A673 (cell line): Measurements from ENCODE around the gene CCDC83. TPM values are rescaled to one million over a fixed set of nuclear protein-coding genes. Genes with fewer than 3 reads are reported as not detected.
A peak's percentile ranks its signal among the peaks of the same experiment; 100 is the strongest.

Source experiments
- BruUV-seq: library from RNA; stranded (reverse); fragments of 400-500 nt; replicated peaks from 2 replicates; lab custom pipeline; 2021; lab: Mats Ljungman, UMichigan
- CTCF ChIA-PET: fragments of 300-600 bp; sonication (Branson Sonifier 250); formaldehyde crosslinking; loops from one replicate; lab custom pipeline; 2022; ENCODE audit warnings: antibody characterized with exemption; lab: Charles Lee
- POLR2A ChIA-PET: fragments of 300-600 bp; sonication (Branson Sonifier 250); formaldehyde crosslinking; loops from one replicate; lab custom pipeline; 2022; ENCODE audit warnings: antibody characterized with exemption; ENCODE audit not compliant: low non-redundant PET; lab: Charles Lee
- DNase-seq: peaks from one replicate; pipeline ENCODE4 v3.0.0-alpha.2; 2015; ENCODE audit warnings: low spot score
- H3K27ac ChIP-seq: fragments of 200-600 bp; sonication (generic); 2 replicates; pipeline ENCODE4 v1.5.1; 2016; ENCODE audit warnings: mixed run types, low read depth, mild to moderate bottlenecking, mixed read lengths, antibody characterized with exemption, low read length; ENCODE audit not compliant: poor library complexity, severe bottlenecking
- H3K27me3 ChIP-seq: fragments of 200-600 bp; sonication (generic); replicated peaks from 2 replicates; pipeline ENCODE4 v1.6.1; 2017; ENCODE audit warnings: mixed run types, low read depth, mild to moderate bottlenecking, mixed read lengths, antibody characterized with exemption, low read length; ENCODE audit not compliant: insufficient read depth, poor library complexity
- H3K36me3 ChIP-seq: fragments of 200-600 bp; sonication (generic); 2 replicates; pipeline ENCODE4 v1.6.1; 2016; ENCODE audit warnings: mixed run types, mild to moderate bottlenecking, mixed read lengths, antibody characterized with exemption, low read length; ENCODE audit not compliant: insufficient read depth, poor library complexity, severe bottlenecking
- H3K4me1 ChIP-seq: fragments of 200-600 bp; sonication (generic); 2 replicates; pipeline ENCODE4 v1.6.1; 2017; ENCODE audit warnings: mixed run types, mild to moderate bottlenecking, mixed read lengths, antibody characterized with exemption, low read length; ENCODE audit not compliant: insufficient read depth, poor library complexity, severe bottlenecking
- H3K4me3 ChIP-seq: fragments of 200-600 bp; sonication (generic); 2 replicates; pipeline ENCODE4 v1.5.1; 2016; ENCODE audit warnings: low read depth, mixed run types, mild to moderate bottlenecking, mixed read lengths, low read length; ENCODE audit not compliant: poor library complexity, severe bottlenecking
- H3K9me3 ChIP-seq: fragments of 200-600 bp; sonication (generic); 2 replicates; pipeline ENCODE4 v1.6.1; 2016; ENCODE audit warnings: mixed run types, low read depth, mild to moderate bottlenecking, mixed read lengths, antibody characterized with exemption, low read length; ENCODE audit not compliant: poor library complexity, severe bottlenecking
- CTCF ChIP-seq: fragments of 300-800, 200-600 bp; sonication (generic); conservative IDR thresholded peaks from 2 replicates; pipeline ENCODE4 v1.5.1; 2017; ENCODE audit warnings: low read depth, mild to moderate bottlenecking, antibody characterized with exemption, low read length, moderate library complexity, mixed read lengths
- EZH2 ChIP-seq: fragments of 200-600 bp; sonication (generic); IDR thresholded peaks from 2 replicates; pipeline ENCODE4 v1.6.1; 2017; ENCODE audit warnings: borderline replicate concordance, low read depth, mild to moderate bottlenecking, mixed read lengths, antibody characterized with exemption, low read length; ENCODE audit not compliant: poor library complexity, severe bottlenecking
- intact Hi-C: fragments of 100-400 bp; cut with micrococcal nuclease; formaldehyde crosslinking; loops from one replicate; pipeline ENCODE4 v1.10.0; 2022; ENCODE audit not compliant: unreplicated experiment
- total RNA-seq: library from RNA; stranded (reverse); gene quantifications from 2 replicates; pipeline ENCODE4 v1.2.3, GENCODE V29; 2021

CCDC83 gene
- total RNA-seq, 1 experiment from 2014 or later, result not detected

- Histone ChIP-seq H3K36me3 (no peaks in the 10 kb centered on the region), H3K27ac (no peak overlapping the region), H3K4me3 (no peak overlapping the region), H3K4me1 (no peaks in the 10 kb centered on the region), H3K9me3 (no peaks in the 10 kb centered on the region), H3K27me3 (no peaks in the 10 kb centered on the region)
- POLR2A ChIA-PET, result no interaction called here
- DNase-seq, result peak; percentile 21
- intact Hi-C loops, result no loop called here
- TF ChIP-seq EZH2 (no peak), CTCF (no peak)
- CTCF ChIA-PET, result no interaction called here
- no TSS peak for BruUV-seq
Observed at GRCh38 chr11:85889676-85890579, 34.7 kb downstream of the CCDC83 start.

GRCh38 chr11:85893395-85893794 lies 38.2 kb downstream of the CCDC83 start:
- H3K4me1 ChIP-seq, result no peaks in the 10 kb centered on the region
- CTCF ChIA-PET, result no interaction called here
- H3K9me3 ChIP-seq, result no peaks in the 10 kb centered on the region
- intact Hi-C loops, result no loop called here
- no TSS peak for BruUV-seq
- H3K4me3 ChIP-seq, result no peak overlapping the region
- H3K27ac ChIP-seq, result no peak overlapping the region
- POLR2A ChIA-PET, result no interaction called here
- no peaks in the 10 kb centered on the region for H3K27me3 ChIP-seq
- DNase-seq, result no peak
- H3K36me3 ChIP-seq, result no peaks in the 10 kb centered on the region
- no peak for TF ChIP-seq EZH2
- TF ChIP-seq CTCF, result no peak

- Histone ChIP-seq H3K4me3 (no peak overlapping the region), H3K27me3 (no peaks in the 10 kb centered on the region), H3K9me3 (no peaks in the 10 kb centered on the region), H3K36me3 (no peaks in the 10 kb centered on the region), H3K27ac (no peak overlapping the region), H3K4me1 (no peaks in the 10 kb centered on the region)
- CTCF ChIA-PET, result no interaction called here
- POLR2A ChIA-PET, result no interaction called here
- DNase-seq, result no peak
- intact Hi-C loops, result no loop called here
- no peak for TF ChIP-seq EZH2
- TF ChIP-seq CTCF, result no peak
- BruUV-seq, result no TSS peak
Observed at GRCh38 chr11:85896876-85897275, 41.7 kb downstream of the CCDC83 start.
